H1 (cell line): ENCODE data around the gene AGBL1. TPM values are rescaled to one million over a fixed set of nuclear protein-coding genes. Genes with fewer than 3 reads are reported as not detected.

ENCODE experiments used
- CTCF ChIA-PET: fragments of 300-600 bp; sonication (Branson Sonifier 250); formaldehyde crosslinking; loops from one replicate; lab custom pipeline; 2021; ENCODE audit not compliant: partially characterized antibody; lab: Charles Lee
- POLR2A ChIA-PET: fragments of 300-600 bp; sonication (Branson Sonifier 250); formaldehyde crosslinking; loops from one replicate; lab custom pipeline; 2021; ENCODE audit warnings: inconsistent platforms; ENCODE audit not compliant: partially characterized antibody; lab: Charles Lee
- DNase-seq, 2 experiments: peaks; one replicate each; pipeline versions ENCODE4 v3.0.0 to v3.0.0-alpha.2; 2010 to 2022; ENCODE audit warnings: low spot score in 2 of 2, low read depth in 1 of 2, mixed read lengths in 1 of 2
- FAIRE-seq: peaks from 2 replicates; lab custom pipeline; 2011; peaks lifted over from hg19 to GRCh38; lab: Jason Lieb, UNC
- H2AFZ ChIP-seq: 2 replicates; pipeline ENCODE4 v1.8.1; 2012; ENCODE audit warnings: low read length, inconsistent platforms
- H2AK5ac ChIP-seq: 2 replicates; pipeline ENCODE4 v1.6.1; 2013; ENCODE audit warnings: low read depth, low read length
- H2BK120ac ChIP-seq: replicated peaks from 2 replicates; pipeline ENCODE3; 2013; ENCODE audit warnings: low read depth, low read length, inconsistent platforms
- H2BK12ac ChIP-seq: 2 replicates; pipeline ENCODE4 v1.6.1; 2013; ENCODE audit warnings: low read depth, low read length
- H2BK15ac ChIP-seq: 2 replicates; pipeline ENCODE4 v1.6.1; 2013; ENCODE audit warnings: low read length
- H2BK20ac ChIP-seq: 2 replicates; pipeline ENCODE4 v1.6.1; 2013; ENCODE audit warnings: low read length
- H2BK5ac ChIP-seq: 2 replicates; pipeline ENCODE4 v1.6.1; 2013; ENCODE audit warnings: low read depth, low read length
- H3K14ac ChIP-seq: 2 replicates; pipeline ENCODE4 v1.6.1; 2013; ENCODE audit warnings: inconsistent platforms; ENCODE audit not compliant: insufficient read length
- H3K18ac ChIP-seq: 2 replicates; pipeline ENCODE4 v1.6.1; 2013; ENCODE audit warnings: low read length; ENCODE audit errors: extremely low read depth
- H3K23ac ChIP-seq: 2 replicates; pipeline ENCODE4 v1.6.1; 2013; ENCODE audit warnings: inconsistent platforms; ENCODE audit not compliant: insufficient read length
- H3K23me2 ChIP-seq: 2 replicates; pipeline ENCODE4 v1.6.1; 2013; ENCODE audit warnings: low read depth, low read length
- H3K27ac ChIP-seq: 2 replicates; pipeline ENCODE4 v1.6.1; 2011; ENCODE audit warnings: low read depth, low read length, inconsistent platforms
- H3K27me3 ChIP-seq, 4 experiments: replicated peaks in 1 of 4; 1 replicate in 1 of 4; 2 replicates in 3 of 4; pipeline versions ENCODE4 v1.6.1 to v1.8.1; 2011 to 2013; ENCODE audit warnings: low read length in 3 of 4, mild to moderate bottlenecking in 3 of 4, inconsistent platforms in 2 of 4, mixed read lengths in 2 of 4, moderate library complexity in 1 of 4; ENCODE audit not compliant: control insufficient read depth in 3 of 4, insufficient read depth in 3 of 4; ENCODE audit errors: extremely low read depth in 1 of 4
- H3K36me3 ChIP-seq, 4 experiments: 2 replicates each; pipeline versions ENCODE4 v1.6.1 to v1.8.1; 2011 to 2013; ENCODE audit warnings: mild to moderate bottlenecking in 4 of 4, low read length in 3 of 4, moderate library complexity in 2 of 4, control low read depth in 1 of 4, inconsistent platforms in 1 of 4; ENCODE audit not compliant: insufficient read depth in 4 of 4, control insufficient read depth in 2 of 4
- H3K4ac ChIP-seq: replicated peaks from 2 replicates; pipeline ENCODE3; 2013; ENCODE audit warnings: low read length, low read depth, mixed read lengths, inconsistent platforms; ENCODE audit not compliant: insufficient read length
- H3K4me1 ChIP-seq, 4 experiments: replicated peaks in 1 of 4; 1 replicate in 1 of 4; 2 replicates in 3 of 4; pipeline versions ENCODE4 v1.6.1 to v1.8.1; 2011 to 2013; ENCODE audit warnings: low read length in 3 of 4, inconsistent platforms in 2 of 4, mixed read lengths in 1 of 4; ENCODE audit not compliant: insufficient read depth in 4 of 4, control insufficient read depth in 3 of 4
- H3K4me2 ChIP-seq, 2 experiments: 2 replicates each; pipeline versions ENCODE4 v1.6.1 to v1.8.1; 2011 to 2013; ENCODE audit warnings: low read depth in 2 of 2, low read length in 2 of 2, control low read depth in 1 of 2, inconsistent platforms in 1 of 2, mild to moderate bottlenecking in 1 of 2; ENCODE audit not compliant: insufficient read depth in 1 of 2
- H3K4me3 ChIP-seq, 4 experiments: fragments of 200-600, 300-600 bp in 1 of 4; sonication (generic), shearing (Covaris generic), sonication (Bioruptor Twin) in 1 of 4; 2 replicates each; pipeline versions ENCODE4 v1.5.1 to v1.8.1; 2011 to 2016; ENCODE audit warnings: low read length in 4 of 4, low read depth in 3 of 4, control low read depth in 2 of 4, inconsistent platforms in 2 of 4, mild to moderate bottlenecking in 2 of 4, mixed read lengths in 1 of 4, moderate library complexity in 1 of 4; ENCODE audit not compliant: insufficient read depth in 2 of 4; ENCODE audit errors: extremely low read depth in 1 of 4
- H3K56ac ChIP-seq: replicated peaks from 2 replicates; pipeline ENCODE3; 2013; ENCODE audit warnings: low read depth, mild to moderate bottlenecking, mixed read lengths, low read length, inconsistent platforms; ENCODE audit not compliant: insufficient read length
- H3K79me1 ChIP-seq: 2 replicates; pipeline ENCODE4 v1.6.1; 2013; ENCODE audit warnings: low read depth, low read length, control low read depth
- H3K79me2 ChIP-seq, 2 experiments: 2 replicates each; pipeline versions ENCODE4 v1.6.1 to v1.8.1; 2012 to 2013; ENCODE audit warnings: low read length in 2 of 2, mild to moderate bottlenecking in 2 of 2, inconsistent platforms in 1 of 2; ENCODE audit not compliant: insufficient read depth in 2 of 2, control insufficient read depth in 1 of 2
- H3K9ac ChIP-seq, 4 experiments: replicated peaks in 1 of 4; 1 replicate in 1 of 4; 2 replicates in 3 of 4; pipeline versions ENCODE4 v1.6.1 to v1.8.1; 2011 to 2013; ENCODE audit warnings: low read depth in 3 of 4, low read length in 3 of 4, control low read depth in 2 of 4, mild to moderate bottlenecking in 2 of 4, moderate library complexity in 2 of 4, inconsistent platforms in 1 of 4; ENCODE audit errors: extremely low read depth in 1 of 4
- H3K9me3 ChIP-seq, 2 experiments: 2 replicates each; pipeline versions ENCODE4 v1.6.1 to v1.8.1; 2012 to 2013; ENCODE audit warnings: mild to moderate bottlenecking in 2 of 2, moderate library complexity in 2 of 2, control low read depth in 1 of 2, inconsistent platforms in 1 of 2, low read depth in 1 of 2, low read length in 1 of 2, mixed read lengths in 1 of 2; ENCODE audit not compliant: insufficient read depth in 2 of 2
- H4K20me1 ChIP-seq, 2 experiments: replicated peaks in 1 of 2; 2 replicates each; pipeline versions ENCODE3 to v1.8.1; 2011 to 2013; ENCODE audit warnings: inconsistent platforms in 2 of 2, low read length in 2 of 2, mild to moderate bottlenecking in 1 of 2; ENCODE audit not compliant: insufficient read depth in 2 of 2, control insufficient read depth in 1 of 2
- H4K5ac ChIP-seq: 2 replicates; pipeline ENCODE4 v1.6.1; 2013; ENCODE audit warnings: low read length, low read depth, mixed read lengths, inconsistent platforms; ENCODE audit not compliant: insufficient read length
- H4K8ac ChIP-seq: 2 replicates; pipeline ENCODE4 v1.8.0; 2013; ENCODE audit warnings: mild to moderate bottlenecking, moderate library complexity, low read length, inconsistent platforms; ENCODE audit not compliant: insufficient read depth; ENCODE audit errors: extremely low read depth
- H4K91ac ChIP-seq: replicated peaks from 2 replicates; pipeline ENCODE3; 2013; ENCODE audit warnings: low read length, mixed read lengths, inconsistent platforms; ENCODE audit not compliant: insufficient read length
- CBX8 ChIP-seq: fragments of 300-800, 300-1000 bp; sonication (generic); IDR thresholded peaks from 2 replicates; pipeline ENCODE4 v1.7.1; 2016; ENCODE audit warnings: low read depth, low read length, borderline replicate concordance
- HDAC6 ChIP-seq: IDR thresholded peaks from one replicate; pipeline ENCODE4 v1.7.1; 2012; ENCODE audit warnings: low read depth, mild to moderate bottlenecking, inconsistent platforms, low read length, moderate library complexity
- SIN3A ChIP-seq, 2 experiments: IDR thresholded peaks in 1 of 2; conservative IDR thresholded peaks in 1 of 2; 2 replicates each; pipeline ENCODE4 v1.6.1; 2011 to 2012; ENCODE audit warnings: low read length in 2 of 2, improper control_type of control experiment in 1 of 2, low read depth in 1 of 2, mild to moderate bottlenecking in 1 of 2
- WGBS, 2 experiments: shearing (Covaris generic) in 1 of 2; methylation state at CpG; one replicate each; pipeline versions ENCODE4 v1.1.6 to v1.1.7; 2013 to 2015; ENCODE audit warnings: low lambda C conversion rate in 2 of 2, mixed read lengths in 2 of 2, inconsistent platforms in 1 of 2, low coverage in 1 of 2, missing lambda C conversion rate in 1 of 2; ENCODE audit not compliant: insufficient replicate concordance in 2 of 2, insufficient coverage in 1 of 2, insufficient read length in 1 of 2; ENCODE audit errors: extremely low coverage in 1 of 2, missing lambda C conversion rate in 1 of 2; 5-methylcytosine and 5-hydroxymethylcytosine counted together
- polyA plus RNA-seq, 7 experiments: library from polyadenylated mRNA; depleted of rRNA in 3 of 7; stranded (reverse) in 5 of 7; unstranded in 2 of 7; fragments of >200 nt in 5 of 7; fragments of 200-250 nt in 2 of 7; gene quantifications; 1 replicate in 5 of 7; 2 replicates in 1 of 7; 4 replicates in 1 of 7; pipeline versions ENCODE4 v1.2.1 to v1.2.3, GENCODE V29; 2011 to 2013; ENCODE audit warnings: missing spikeins in 2 of 7, mixed read lengths in 2 of 7
- total RNA-seq: library from RNA; stranded (reverse); fragmentation: NEBNext Ultra II Directional; extraction: Animal tissue kit (Norgen Biotek cat#: 25700); gene quantifications from 2 replicates; pipeline ENCODE4 v1.2.1, GENCODE V29; 2021

The AGBL1 gene
- total and polyA plus RNA-seq, 2 of the 8 experiments (the other 6 are each of a cell fraction or from before 2014, with no cell fraction given) = not detected

- 95% methylated on average over 1 of the region's 1 CpG; no CpG with 5 or more reads in 1 of the 2 experiments for WGBS, 2 experiments
These were observed 584.9 kb downstream of the AGBL1 start for GRCh38 chr15:86664581-86664980.

More at GRCh38 chr15:86664581-86664980, 584.9 kb downstream of the AGBL1 start:
- FAIRE-seq (no peak), DNase-seq (no peak)
- Histone ChIP-seq H3K56ac (no peak overlapping the region), H4K20me1 (no peaks in the 10 kb centered on the region), H4K5ac (no peak overlapping the region), H2AK5ac (no peak overlapping the region), H3K9ac (no peak overlapping the region), H3K18ac (no peak overlapping the region), H2BK5ac (no peak overlapping the region), H3K4me3 (no peak overlapping the region), H3K4me1 (peaks cover 0 to 6% (median under 1%) of the 10 kb centered on the region in 4 experiments; a peak in 3 of 7 replicates), H2AFZ (no peak overlapping the region; the same call in 1 of the 2 replicates), H2BK120ac (no peak overlapping the region), H3K9me3 (no peaks in the 10 kb centered on the region), H3K23me2 (no peaks in the 10 kb centered on the region), H3K79me1 (no peaks in the 10 kb centered on the region), H3K23ac (no peak overlapping the region), H3K27ac (no peak overlapping the region), H4K8ac (no peak overlapping the region), H2BK12ac (no peak overlapping the region), H4K91ac (no peak overlapping the region), H3K79me2 (no peaks in the 10 kb centered on the region), H3K36me3 (no peaks in the 10 kb centered on the region), H2BK20ac (no peak overlapping the region), H3K14ac (no peak overlapping the region), H3K27me3 (peaks cover 0 to 1% (median 0%) of the 10 kb centered on the region in 4 experiments; a peak in 1 of 7 replicates), H3K4ac (no peak overlapping the region), H3K4me2 (no peak overlapping the region), H2BK15ac (no peak overlapping the region)
- TF ChIP-seq CBX8 = no peak
- TF ChIP-seq HDAC6 = no peak
- no peak for TF ChIP-seq SIN3A (conservative IDR thresholded peaks at IDR 0.05 in 1 of 2, IDR thresholded peaks at IDR 0.05 in 1 of 2; ENCODE audit: low read depth in 1 of 2, low read length in 2 of 2)
- POLR2A ChIA-PET = no interaction called here
- CTCF ChIA-PET = no interaction called here
